HG03439 (cell line): ENCODE measurements around the gene SPATA1.
"Not testable (repeated sequence)": the region's sequence is repeated elsewhere in the genome, so short reads cannot be mapped to it uniquely, and the experiment has no call there.

Experiments
- ATAC-seq: cut with Tn5 transposase; IDR thresholded peaks from one replicate; pipeline ENCODE4 v1.9.1; 2021; ENCODE audit warnings: mild to moderate bottlenecking, moderate library complexity; ENCODE audit not compliant: unreplicated experiment

The SPATA1 gene

GRCh38 chr1:84585803-84586202 lies 79.6 kb downstream of the SPATA1 start:
- ATAC-seq = no peak

GRCh38 chr1:84587099-84587498 lies 80.9 kb downstream of the SPATA1 start:
- ATAC-seq = no peak

GRCh38 chr1:84594959-84595358 lies 88.8 kb downstream of the SPATA1 start:
- ATAC-seq = not testable (repeated sequence)

- no peak for ATAC-seq
Measured at GRCh38 chr1:84597011-84597410, 90.8 kb downstream of the SPATA1 start.

- no peak for ATAC-seq
Measured at GRCh38 chr1:84598418-84598817, 92.2 kb downstream of the SPATA1 start.

GRCh38 chr1:84598846-84599741 lies 92.9 kb downstream of the SPATA1 start:
- ATAC-seq = peak; percentile 74

GRCh38 chr1:84600796-84601195 lies 94.6 kb downstream of the SPATA1 start:
- ATAC-seq = no peak

GRCh38 chr1:84603223-84603622 lies 97.0 kb downstream of the SPATA1 start:
- ATAC-seq = no peak

- no peak for ATAC-seq
Measured at GRCh38 chr1:84603941-84604830, 98.0 kb downstream of the SPATA1 start.

- no peak for ATAC-seq
Measured at GRCh38 chr1:84605157-84605556, 99.0 kb downstream of the SPATA1 start.

GRCh38 chr1:84606977-84607376 lies 100.8 kb downstream of the SPATA1 start:
- no peak for ATAC-seq

GRCh38 chr1:84611091-84611490 lies 104.9 kb downstream of the SPATA1 start:
- no peak for ATAC-seq

GRCh38 chr1:84611796-84612195 lies 105.6 kb downstream of the SPATA1 start:
- no peak for ATAC-seq

GRCh38 chr1:84613026-84613425 lies 106.8 kb downstream of the SPATA1 start:
- ATAC-seq = no peak

GRCh38 chr1:84613887-84614286 lies 107.7 kb downstream of the SPATA1 start:
- no peak for ATAC-seq

- ATAC-seq = no peak
Measured at GRCh38 chr1:84615790-84616189, 109.6 kb downstream of the SPATA1 start.
